Omental fat pad (tissue), 4 donors: Measurements from ENCODE around the gene PHACTR4. TPM values are rescaled to one million over a fixed set of nuclear protein-coding genes. Genes with fewer than 3 reads are reported as not detected.
"Not testable (repeated sequence)": the region's sequence is repeated elsewhere in the genome, so short reads cannot be mapped to it uniquely, and the experiment has no call there.

Experiments used
- ATAC-seq: fragments of 150-250 bp; one replicate; pipeline ENCODE4 v1.9.1; 2016; ENCODE audit warnings: mild to moderate bottlenecking, moderate library complexity; ENCODE audit not compliant: low FRiP score
- DNase-seq: peaks from one replicate; pipeline ENCODE4 v3.0.0-alpha.2; 2019; ENCODE audit warnings: low spot score
- total RNA-seq, 4 donors: library from RNA; depleted of rRNA; stranded (reverse); fragments of >200 nt; gene quantifications; one replicate each; pipeline ENCODE4 v1.1.0, GENCODE V29; 2016
- TF ChIP-seq, protein P1 (sequence below), 3 donors: fragments of 450-650 bp; IDR thresholded peaks; one replicate each; pipeline ENCODE4 v1.5.1; 2016 to 2017; ENCODE audit warnings: antibody characterized with exemption in 3 of 3, mild to moderate bottlenecking in 3 of 3, moderate library complexity in 2 of 3

PHACTR4 gene
- total RNA-seq = 10 to 100 TPM; 13.1 to 22.1 (median 15.8) TPM

DNA sequence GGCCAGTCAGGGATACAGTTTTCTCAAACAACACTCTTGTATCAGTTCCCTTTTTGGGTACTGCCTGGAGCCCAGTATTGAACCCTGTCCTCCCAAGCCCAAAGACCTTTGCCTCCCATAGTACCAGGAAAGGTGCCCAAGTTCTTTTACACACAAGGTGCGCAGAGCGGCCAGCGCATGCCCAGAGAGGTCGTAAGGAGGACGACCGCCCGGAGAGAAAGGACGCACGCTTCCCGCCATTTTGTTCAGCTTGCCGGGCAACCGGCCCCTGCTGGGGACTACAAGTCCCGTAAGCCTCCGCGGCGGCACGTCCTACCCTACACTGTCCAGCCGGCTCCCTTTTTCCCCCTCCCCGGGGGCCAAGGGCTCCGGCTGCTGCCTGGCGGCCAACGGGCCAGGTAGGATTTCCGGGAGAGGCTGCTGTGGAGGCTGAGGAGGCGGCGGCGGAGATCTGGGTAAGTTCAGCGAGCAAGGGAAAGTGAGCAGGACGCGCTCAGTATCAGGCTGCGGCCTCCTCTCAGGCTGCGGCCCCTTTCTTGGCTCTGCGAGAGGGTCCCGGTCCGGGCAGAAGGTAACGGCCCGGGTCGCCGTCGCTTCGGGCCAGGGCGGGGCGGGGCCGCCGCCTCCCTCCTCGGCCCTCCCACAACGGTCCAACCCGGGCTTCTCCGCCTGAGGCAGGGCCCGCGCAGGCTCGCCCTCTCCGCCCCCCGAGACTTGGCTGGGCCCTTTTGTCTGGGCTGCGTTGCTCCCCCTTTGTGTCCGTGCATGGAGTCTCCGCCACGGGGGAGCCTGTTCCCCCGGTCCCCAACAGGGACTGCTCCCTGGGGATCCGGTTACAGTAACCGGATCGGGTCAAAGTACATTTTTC, at the start of gene PHACTR4:
Gene PHACTR4 (plus strand): TSS at position 370 of the 868 bp plus-strand sequence. CDS start 37,708 bp downstream, outside the sequence.
- peak; percentile 99 for ATAC-seq
- peak; percentile 74 for DNase-seq
- TF ChIP-seq, protein P1, sequence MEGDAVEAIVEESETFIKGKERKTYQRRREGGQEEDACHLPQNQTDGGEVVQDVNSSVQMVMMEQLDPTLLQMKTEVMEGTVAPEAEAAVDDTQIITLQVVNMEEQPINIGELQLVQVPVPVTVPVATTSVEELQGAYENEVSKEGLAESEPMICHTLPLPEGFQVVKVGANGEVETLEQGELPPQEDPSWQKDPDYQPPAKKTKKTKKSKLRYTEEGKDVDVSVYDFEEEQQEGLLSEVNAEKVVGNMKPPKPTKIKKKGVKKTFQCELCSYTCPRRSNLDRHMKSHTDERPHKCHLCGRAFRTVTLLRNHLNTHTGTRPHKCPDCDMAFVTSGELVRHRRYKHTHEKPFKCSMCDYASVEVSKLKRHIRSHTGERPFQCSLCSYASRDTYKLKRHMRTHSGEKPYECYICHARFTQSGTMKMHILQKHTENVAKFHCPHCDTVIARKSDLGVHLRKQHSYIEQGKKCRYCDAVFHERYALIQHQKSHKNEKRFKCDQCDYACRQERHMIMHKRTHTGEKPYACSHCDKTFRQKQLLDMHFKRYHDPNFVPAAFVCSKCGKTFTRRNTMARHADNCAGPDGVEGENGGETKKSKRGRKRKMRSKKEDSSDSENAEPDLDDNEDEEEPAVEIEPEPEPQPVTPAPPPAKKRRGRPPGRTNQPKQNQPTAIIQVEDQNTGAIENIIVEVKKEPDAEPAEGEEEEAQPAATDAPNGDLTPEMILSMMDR (IDR thresholded peaks at IDR 0.05) = no peak

DNA sequence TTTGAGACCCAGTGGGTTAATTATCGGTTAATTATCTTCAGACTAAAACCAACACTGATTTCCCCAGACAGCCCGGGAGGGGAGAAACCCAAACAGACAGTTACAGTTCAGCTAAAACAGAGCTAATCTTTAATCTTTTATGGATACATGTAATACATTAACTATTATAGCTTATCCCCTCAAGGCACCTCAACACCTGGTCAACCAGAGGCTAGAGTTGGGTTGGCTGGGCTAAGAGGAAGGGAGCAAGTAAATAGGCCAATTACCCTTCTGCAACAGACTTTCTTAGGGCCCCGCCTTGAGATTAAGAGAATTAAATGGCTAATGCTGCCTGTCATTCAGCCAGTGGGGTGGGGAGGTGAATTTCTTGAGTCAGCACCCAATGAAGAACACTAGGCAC, 47.3 kb upstream of the PHACTR4 start:
- no peak for ATAC-seq
- TF ChIP-seq, protein P1 (IDR thresholded peaks at IDR 0.05) = no peak
- DNase-seq = no peak

DNA sequence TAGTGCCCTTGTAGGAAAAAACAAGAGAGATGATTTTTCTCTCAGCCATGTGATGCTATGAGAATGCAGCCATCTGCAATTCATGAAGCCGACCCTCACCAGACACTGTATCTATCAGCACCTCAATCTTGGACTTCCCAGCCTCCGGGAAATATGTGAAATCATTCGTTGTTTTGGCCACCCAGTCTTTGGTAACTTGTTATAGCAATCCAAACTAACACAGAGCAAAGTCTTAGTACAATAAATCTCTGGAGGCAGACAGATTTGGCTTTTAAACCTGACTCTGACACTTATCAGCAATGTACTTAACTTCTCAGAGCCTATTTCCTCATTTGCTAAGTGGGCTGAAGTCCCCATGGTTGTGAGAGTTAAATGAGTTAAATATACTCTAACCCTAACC, 45.8 kb upstream of the PHACTR4 start:
- no peak for DNase-seq
- TF ChIP-seq, protein P1 (IDR thresholded peaks at IDR 0.05) = no peak
- no peak for ATAC-seq

GRCh38 chr1:28326515-28326914, 43.0 kb upstream of the PHACTR4 start:
- DNase-seq = no peak
- TF ChIP-seq, protein P1 (IDR thresholded peaks at IDR 0.05) = no peak
- ATAC-seq = no peak

- DNase-seq (no peak), ATAC-seq (no peak)
- TF ChIP-seq, protein P1 (IDR thresholded peaks at IDR 0.05) = no peak
These were observed 42.6 kb upstream of the PHACTR4 start for GRCh38 chr1:28326984-28327383.

- not testable (repeated sequence) for DNase-seq, ATAC-seq
These were observed 42.1 kb upstream of the PHACTR4 start for GRCh38 chr1:28327431-28327830.

- TF ChIP-seq, protein P1 (IDR thresholded peaks at IDR 0.05) = no peak
- no peak for ATAC-seq
- no peak for DNase-seq
These were observed 41.3 kb upstream of the PHACTR4 start for GRCh38 chr1:28328228-28328648.
